Measurements from ENCODE around the gene PDE4D.
"Not testable (repeated sequence)": the region's sequence is repeated elsewhere in the genome, so short reads cannot be mapped to it uniquely, and the experiment has no call there.

PDE4D gene

DNA sequence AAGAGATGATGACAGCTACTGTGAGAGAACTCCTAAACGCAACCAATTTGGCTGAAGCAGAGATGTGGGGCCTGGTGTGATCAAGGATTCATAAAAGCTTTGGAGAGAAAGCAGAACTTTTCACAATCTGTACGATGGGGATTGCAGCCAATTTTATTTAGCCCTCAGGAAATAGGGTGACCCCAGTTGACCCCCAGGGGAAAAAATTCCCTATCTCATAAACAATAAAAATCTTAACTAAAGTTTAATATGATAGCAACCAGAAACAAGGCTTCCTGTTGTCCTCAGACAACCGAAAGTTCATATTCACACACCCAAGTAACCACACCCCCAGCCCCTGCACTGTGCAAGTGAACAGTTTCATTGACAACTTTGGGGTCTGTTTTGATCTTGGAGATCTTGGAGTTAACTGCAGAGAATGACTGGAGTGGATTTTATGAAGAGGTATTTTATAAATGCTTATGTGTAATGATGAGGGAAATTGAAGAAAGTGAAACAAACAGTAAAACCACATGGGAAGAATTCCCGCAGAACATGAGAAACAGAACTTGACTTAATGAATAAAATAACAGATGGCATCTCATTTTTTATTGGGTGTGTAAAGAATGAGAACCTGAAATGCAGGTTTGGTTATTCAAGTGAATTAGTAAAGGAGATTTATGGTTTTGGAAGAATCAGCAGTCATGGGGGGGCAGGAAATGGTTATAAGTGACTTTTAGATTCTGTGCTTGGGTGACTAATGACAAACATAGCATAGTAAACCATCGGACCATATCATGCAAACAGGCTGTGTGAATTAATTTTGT lies 94.5 kb downstream of the PDE4D start:
- DNase-seq, result no peak

DNA sequence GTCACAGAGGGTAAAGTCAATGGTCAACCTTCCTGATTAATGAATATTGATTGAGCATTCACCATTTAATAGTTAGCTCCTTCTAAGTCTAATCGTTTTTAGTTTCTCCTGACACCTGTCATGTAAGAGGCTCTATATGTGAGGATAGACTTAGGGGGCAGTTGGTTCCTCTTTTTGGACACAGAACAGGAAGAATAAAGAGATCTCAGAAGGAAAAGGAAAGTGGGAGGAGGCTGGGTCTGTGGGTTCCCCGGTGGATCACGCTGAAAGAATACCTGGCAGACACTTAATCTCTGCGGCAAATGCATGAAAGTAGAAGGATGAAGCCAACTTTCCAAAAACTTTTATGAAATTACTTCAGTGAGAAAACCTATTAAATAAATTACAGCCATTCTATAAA lies 98.4 kb downstream of the PDE4D start:
- DNase-seq, result no peak

DNA sequence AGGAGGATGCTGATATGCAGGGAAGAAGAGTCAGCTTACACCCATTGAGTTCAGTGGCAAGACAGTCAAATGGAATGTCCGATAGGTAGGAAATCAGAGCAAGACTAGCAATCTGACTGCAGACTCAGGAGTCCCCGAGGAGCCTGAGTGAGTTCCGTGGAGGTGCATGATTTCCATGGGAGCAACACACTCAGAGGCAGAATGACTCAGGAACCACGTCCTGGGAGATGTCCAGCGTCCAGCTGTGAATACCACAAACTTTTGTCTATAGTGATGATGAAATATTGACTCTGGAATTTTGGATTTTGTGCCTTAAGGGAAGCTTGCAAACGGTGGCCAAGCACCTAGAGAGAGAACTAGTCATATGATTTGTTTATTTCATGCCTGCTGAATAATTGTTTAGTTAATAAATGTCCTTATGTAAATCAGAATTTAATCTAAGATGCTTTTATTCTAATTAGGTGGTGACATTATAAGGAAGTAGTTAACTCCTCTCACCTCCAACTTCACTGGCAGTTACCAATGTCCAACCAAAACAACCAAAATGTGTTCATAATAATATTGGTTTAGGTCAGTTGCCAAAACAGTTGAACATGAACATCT lies 100.4 kb downstream of the PDE4D start:
- no peak for DNase-seq

DNA sequence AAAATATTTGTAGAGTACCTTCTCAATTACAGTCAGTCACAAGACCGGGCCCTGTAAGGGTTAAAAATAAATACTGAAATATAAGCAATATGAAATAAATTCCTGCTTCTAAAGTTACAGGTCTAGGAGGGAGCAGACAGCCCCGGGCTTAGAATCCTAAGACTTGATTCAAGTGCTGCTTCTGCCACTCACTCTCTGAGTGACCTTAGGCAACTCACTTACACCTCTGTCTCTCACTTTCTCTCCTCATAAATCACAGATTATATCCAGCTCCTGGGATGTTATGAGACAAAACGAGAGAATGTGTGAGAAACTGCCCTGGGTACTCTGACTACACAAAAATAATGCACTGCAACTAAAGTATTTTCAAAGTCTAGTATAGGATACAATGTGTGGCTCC lies 101.9 kb downstream of the PDE4D start:
- DNase-seq, result no peak

DNA sequence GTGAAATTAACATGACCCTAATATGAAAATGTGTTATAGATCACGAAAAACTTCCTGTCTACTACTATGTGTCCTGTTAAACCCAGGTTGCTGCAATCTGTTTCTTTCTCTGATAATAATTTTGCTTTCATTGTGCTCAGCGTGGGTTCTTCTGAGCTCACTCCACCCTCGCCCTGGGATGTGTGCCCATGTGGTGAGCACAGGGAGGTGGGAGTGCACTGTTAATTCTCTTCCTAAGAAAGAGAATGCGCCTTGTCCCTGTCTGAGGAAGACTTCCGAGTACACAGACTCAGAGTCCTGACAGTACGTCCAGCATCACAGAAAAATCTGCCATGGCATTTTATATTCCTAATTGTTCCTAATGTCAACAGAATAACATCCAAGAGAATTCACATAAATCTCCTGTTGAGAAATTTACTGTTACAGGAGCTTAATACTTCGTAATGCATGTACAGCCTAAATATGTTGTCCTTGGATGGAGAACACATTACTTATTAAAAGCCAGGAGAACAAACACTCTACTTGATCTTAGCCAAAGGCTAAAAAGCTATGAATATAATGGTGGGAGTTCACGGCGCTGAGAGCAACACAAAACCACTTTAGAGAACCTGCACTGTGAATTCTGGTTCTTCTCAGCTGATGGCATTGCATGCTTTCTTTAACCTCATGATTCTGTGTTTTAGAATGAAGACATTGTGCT lies 102.6 kb downstream of the PDE4D start:
- no peak for DNase-seq

DNA sequence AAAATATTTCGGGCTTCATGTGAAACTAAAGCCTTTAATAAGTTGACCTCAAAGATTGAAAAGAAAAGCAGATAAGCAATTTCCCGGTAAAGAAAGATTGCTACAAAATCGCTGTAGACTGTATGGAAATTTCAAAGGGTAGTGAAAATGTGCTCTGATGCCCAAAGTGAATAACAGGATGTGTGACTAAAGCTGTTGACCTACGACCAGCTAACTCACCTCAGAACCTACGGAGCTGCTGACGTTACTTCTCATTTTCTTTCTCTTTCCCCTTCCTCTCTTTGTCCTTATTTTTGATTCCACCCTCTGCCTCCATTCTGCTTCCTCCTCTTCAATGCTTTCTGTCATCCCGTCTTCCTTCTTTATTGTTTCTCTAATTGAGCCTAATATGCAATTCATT lies 103.2 kb downstream of the PDE4D start:
- DNase-seq, result no peak

DNA sequence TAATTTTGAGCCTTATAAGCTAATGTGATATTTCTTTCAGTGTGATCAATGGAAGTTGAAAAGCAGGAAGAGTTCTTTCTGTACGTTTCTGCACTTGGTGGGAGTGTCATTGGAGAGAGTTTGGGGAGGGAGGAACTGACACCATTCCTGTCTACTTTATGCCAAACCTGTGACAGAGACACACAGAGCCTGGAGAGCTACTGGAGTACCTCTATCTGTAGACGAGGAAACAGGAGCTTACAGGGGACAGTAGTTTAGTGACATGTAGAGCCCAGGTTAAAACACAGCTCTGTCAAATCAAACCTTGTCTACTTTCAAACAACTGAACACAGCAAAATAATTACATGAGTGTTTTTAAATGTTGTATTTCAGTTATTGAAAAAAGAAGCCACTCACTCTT lies 103.6 kb downstream of the PDE4D start:
- no peak for DNase-seq

DNA sequence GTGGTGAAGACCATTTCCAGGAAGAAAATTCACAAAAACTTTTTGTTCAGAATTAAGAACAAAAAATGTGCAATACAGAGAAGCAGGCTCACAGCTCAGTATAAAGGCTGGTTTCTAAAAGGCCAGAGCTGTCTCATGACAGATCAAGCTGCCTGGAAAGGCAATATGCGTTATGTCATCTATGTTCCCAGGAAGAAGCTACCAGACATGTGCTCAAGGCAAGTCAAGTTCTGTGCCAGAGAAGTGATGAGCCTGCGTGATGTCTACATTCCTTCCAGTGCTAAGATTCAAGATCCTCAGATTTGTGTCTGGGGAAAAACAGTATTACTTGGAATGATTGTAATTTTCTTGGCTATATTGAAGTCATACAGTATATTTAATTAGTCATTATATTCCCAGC lies 104.3 kb downstream of the PDE4D start:
- no peak for DNase-seq

DNA sequence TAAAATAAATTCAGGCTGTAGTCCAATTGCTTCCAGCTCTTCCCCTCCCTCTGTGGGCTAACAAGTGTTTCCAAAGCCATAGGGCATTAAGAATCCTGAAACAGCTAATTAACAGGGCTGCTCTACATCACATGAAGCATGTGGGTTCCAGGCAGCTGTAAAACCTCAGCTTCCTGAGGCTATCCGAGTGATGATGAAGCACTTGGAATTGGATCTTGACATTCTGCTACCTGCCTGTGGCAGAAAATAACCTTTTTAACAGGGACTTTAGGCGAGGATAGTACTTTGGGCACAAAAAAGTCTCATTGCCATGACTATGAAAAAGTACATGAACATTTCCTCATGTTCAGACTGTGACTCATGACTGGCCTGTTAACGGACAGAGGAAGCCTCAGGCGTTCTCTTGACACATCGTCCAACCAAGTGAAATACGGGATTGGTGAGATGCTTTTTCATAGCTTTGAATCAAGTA lies 107.2 kb downstream of the PDE4D start:
- no peak for DNase-seq

DNA sequence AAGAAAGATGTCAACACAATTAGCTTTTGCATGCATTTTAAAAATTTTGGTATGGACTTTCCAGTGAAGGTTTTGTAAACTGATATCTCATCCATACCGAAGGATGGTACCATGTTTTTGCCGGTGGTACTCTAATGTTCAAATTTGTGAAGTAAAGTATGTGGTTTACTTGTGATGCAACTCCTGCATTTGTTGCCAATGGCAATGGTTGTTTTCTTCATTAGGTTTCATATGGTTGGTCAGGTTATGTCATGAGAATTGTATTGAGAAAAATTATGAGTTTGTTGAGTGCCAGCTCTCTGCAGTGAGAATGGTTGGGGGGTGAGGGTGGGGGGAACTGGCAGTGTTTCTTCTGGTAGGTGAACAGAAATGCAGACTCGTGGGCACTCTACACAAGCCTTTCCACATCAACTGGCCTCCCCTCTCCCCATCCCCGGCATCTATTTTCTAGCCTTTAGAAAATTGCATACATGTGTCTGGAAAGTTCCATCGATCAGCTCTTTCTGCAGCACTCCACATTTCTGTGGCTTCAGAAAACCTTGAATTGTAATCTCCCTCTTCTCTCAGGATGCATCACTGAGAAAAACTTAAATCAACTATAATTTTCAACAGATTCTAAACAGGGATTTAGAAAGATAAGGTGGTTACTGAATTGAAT lies 107.7 kb downstream of the PDE4D start:
- no peak for DNase-seq

DNA sequence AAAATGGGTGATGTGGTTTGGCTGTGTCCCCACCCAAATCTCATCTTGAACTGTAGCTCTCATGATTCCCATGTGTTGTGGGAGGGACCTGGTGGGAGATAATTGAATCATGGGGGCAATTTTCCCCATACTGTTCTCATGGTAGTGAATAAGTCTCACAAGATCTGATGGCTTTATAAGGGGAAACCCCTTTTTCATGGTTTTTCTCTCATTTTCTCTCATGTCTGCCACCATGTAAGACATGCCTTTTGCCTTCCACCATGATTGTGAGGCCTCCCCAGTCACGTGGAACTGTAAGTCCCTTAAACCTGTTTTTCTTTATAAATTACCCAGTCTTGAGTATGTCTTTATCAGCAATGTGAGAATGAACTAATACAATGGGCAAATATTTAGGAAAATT lies 108.8 kb downstream of the PDE4D start:
- not testable (repeated sequence) for DNase-seq

DNA sequence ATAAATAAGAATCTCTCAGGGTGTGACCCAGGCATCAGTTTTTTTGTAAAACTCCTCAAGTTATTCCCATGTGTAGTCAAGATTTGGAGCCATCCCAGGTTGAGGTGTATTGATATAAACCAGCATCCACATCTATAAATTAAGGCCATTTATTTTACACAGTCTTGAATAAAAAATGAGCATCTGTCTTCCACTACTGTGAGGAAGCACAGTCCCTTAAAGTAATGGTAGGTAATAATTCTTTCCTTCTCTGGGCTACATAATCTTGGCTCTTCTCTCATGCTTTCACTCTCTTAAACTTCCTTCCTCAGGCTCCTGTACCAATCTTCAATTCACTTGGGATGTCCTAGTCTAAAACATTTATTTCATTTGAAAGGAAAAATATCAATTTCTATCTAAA lies 110.3 kb downstream of the PDE4D start:
- no peak for DNase-seq

DNA sequence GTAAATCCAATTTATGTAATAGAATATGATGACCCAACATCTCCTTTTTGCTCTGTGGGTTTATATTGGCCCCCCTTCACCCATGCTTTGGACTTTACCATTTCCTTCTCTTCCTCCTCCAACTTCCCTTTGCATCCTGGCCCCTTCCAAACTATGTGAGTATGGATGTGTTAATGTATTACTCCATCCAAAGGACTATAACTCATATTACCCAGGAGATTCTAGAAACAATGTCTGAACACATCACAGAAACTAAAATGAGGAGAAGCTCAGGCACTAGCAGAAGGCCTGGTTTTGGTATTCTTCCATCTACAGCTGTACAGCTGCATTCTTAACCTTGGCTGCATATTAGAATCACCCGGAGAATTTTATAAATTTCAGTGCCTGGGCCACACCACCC lies 110.7 kb downstream of the PDE4D start:
- no peak for DNase-seq

DNA sequence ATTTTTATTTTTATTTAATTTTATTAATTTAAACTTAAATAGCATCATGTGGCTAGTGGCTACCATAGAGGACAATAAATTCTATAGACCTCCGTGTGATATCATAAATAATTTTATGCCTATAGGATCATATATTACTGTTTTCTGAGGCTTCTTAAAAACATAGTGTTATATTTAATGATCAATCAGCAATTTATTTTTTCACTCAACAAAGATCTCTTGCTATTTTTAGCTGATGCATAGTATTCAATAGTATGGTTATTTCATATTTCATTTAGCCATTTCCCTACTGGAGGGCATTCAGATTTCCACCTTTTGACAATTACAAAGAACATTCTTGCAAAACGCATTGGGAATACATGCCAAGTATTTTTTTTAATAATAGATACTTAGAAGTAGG lies 114.1 kb downstream of the PDE4D start:
- DNase-seq, result no peak

DNA sequence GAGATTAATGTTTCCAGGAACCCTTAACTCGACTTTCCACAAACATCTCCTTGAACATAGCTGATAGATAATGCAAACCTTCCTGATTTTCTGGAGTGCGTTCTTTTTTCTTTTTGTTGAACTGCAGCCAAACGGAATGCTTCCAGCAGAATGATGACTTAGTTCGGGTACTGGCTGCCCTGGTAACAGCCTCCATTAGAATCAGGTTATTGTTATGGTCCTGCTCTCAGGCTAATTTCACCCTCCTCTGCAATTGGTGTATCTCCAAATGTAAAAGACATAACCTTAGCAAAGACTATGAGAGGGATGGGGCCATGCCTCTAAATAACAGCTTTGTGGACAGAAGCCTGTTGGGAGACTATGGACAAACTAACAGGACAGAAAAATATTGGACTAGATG lies 116.5 kb downstream of the PDE4D start:
- DNase-seq, result no peak

DNA sequence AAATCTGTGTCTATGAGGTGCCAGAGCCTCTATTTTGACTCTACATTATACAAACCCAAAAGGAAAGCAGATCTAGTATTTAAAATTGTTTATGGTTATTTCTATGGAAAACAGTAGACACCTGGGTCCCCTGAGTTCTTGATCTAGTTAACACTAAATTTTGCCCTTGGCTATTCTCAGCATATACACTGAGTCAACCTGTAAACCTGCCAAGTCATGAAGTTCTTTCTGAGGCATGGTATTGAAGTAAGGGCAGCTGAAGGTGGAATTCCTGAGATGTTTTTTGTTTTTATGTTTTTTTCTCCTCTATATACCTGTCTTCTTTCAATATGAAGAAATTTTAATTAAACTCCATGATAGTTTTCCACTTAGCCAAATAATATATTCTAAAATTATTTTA lies 120.2 kb downstream of the PDE4D start:
- no peak for DNase-seq

DNA sequence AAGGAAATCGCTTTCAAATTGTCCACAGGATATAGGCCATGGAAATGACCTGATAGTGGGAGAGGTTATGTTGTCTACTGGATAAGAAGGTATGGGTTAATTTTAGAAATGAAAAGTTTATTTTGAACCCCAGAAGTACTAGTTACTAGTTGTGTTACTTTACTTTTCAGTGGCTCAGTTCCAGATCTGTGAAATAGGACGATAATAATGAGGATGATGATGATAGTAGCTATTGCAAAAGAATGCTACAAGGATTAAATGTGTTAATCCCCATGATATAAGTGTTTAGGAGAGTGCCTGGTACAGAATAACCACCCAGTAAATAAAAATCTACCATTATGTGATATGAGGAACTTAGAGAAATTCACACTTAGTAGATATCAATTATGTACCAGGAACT lies 120.8 kb downstream of the PDE4D start:
- no peak for DNase-seq

DNA sequence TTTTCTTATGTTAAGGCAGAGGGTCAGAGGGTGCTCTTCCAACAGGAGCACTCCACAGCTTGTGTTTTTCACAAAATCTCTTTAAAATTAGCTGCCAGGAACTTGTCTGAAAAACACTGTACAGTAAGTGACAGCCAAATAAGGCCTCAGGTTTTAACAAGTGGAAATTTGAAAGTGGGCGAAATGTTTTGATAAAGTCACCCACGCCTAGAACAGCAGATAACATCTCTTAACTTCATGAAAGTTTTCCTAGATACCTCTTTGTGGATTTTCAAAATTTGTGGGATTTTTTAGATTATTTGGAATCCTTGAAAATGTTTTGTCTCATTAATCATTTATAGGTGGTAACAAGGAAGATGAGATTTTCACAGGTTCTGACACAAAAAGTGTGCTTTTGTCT lies 121.3 kb downstream of the PDE4D start:
- DNase-seq, result no peak

DNA sequence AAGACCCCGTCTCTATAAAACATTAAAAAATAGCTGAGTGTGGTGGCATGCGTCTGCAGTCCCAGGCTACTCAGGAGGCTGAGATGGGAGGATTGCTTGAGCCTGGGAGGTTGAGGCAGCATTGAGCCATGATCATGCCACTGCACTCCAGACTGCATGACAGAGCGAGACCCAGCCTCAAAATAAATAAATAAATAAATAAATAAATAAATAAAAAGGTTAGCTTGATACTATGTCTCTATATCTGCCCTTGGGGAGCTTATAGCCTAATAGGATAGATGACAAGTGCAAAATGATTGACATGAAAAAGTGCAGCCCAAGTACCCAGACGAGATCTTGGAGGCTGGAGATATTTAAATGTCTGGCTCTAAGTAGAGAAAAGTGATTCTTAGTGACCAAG lies 122.6 kb downstream of the PDE4D start:
- no peak for DNase-seq

DNA sequence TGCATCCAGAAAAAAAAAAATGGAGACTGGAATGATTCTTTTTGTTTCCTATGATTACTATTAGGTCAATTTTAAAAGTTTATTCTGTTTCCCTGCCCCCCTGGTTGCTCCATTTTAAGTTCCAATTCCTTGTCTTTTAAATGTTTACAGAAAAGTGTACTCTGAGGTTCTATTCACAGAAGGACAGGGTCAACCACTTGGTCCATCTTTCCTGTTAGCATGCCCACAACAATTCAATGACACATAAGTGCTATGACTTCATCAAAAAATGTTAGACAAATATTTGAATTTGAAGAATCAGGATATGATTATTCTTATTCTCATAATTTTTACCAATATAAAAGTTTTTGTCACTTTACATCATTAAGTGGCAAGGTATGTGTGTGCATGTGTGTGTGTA lies 123.7 kb downstream of the PDE4D start:
- no peak for DNase-seq

DNA sequence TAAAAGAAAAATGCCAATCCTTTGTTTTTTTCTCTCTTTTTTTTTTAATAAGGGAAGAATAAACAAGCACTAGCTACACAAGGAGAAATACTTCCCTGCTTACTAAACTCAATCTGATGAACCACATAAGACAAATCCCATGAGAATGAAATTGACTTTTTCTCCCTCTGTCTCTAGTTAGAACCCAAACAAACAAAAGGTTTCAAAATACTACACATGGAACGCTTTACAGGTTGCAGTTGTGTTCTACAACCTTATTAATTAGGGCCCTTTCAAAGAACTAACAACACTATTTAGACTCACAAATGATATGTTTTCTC lies 124.5 kb downstream of the PDE4D start:
- DNase-seq, result no peak

DNA sequence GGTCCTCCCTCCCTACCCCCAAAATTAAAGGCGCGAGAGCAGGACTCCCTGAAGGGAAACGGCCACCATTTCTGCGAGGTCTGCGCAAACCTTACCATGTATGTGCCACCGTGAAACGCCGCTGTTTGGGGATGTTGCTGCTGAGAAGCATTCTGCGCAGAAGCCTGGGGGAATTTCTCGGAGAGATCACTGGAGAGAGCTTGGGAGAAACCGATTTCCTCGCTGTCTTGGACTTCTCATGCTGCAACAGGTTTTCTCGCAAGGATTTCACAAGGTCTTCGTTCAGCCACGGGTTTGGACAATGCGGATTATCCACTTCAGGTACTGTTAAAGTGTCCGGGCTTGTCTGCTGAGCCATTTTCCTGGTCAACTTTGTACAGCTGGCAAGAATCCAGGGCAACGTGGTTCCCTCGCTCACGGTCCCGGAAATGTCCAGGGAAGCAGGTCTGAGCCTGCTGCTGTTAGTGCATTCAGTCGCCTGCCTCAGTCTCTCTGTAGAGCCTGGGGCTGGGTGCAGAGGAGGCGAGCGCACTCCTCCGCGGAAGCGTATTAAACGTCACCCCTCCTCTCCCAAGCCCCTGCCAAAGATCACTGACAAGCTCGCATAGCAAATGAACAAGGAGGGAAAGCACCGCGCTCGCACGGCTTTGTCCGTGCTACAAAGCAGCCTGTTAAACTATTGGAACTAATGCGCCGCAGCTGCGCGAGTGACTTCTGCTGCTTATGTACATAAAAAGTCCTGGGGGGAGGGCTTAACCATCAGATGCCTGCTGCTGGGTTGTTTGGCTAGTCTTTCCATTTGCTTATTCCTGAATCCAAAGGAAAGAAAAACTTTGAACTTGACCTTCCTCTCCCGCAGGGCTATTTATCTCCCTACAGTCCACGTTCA lies 125.1 kb downstream of the PDE4D start:
- DNase-seq, result no peak

DNA sequence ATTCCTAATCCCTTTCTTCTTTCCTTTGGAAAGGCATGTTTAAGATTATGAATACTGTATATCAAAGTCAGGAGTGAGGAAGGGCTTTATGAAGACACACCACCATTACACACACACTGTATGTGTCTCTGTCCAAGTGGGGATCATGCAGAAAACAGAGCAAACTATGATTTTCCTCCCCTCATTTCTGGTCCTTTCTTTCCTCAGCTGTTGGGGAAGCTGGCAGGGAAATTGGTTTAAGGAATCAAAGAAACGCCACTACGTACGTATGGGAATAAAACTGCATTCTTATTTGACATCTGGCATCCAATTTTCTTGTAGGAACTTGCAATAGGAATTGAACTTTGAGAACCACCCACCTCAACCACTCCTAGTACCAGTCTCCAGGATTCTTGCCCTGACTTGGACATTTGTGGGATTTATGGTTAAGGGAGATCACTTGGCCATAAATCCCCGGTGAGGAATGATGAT lies 125.8 kb downstream of the PDE4D start:
- no peak for DNase-seq
